D721Med (cell line): ENCODE measurements around the gene BAIAP2.
A peak's percentile ranks its signal among the peaks of the same experiment; 100 is the strongest.

Experiments
- DNase-seq: peaks from one replicate; pipeline ENCODE4 v3.0.0; 2011; ENCODE audit warnings: low spot score; ENCODE audit not compliant: insufficient read length
- FAIRE-seq: peaks from 2 replicates; lab custom pipeline; 2011; peaks lifted over from hg19 to GRCh38; lab: Jason Lieb, UNC
- TF ChIP-seq, protein P1 (sequence below): IDR thresholded peaks from 2 replicates; pipeline ENCODE4 v1.5.1; 2012; ENCODE audit warnings: mild to moderate bottlenecking, control low read depth; ENCODE audit not compliant: insufficient read depth; ENCODE audit errors: missing control alignments

Gene BAIAP2

GRCh38 chr17:81118308-81119221, 83.6 kb downstream of the BAIAP2 start:
- FAIRE-seq: no peak
- DNase-seq: no peak
- TF ChIP-seq, protein P1, sequence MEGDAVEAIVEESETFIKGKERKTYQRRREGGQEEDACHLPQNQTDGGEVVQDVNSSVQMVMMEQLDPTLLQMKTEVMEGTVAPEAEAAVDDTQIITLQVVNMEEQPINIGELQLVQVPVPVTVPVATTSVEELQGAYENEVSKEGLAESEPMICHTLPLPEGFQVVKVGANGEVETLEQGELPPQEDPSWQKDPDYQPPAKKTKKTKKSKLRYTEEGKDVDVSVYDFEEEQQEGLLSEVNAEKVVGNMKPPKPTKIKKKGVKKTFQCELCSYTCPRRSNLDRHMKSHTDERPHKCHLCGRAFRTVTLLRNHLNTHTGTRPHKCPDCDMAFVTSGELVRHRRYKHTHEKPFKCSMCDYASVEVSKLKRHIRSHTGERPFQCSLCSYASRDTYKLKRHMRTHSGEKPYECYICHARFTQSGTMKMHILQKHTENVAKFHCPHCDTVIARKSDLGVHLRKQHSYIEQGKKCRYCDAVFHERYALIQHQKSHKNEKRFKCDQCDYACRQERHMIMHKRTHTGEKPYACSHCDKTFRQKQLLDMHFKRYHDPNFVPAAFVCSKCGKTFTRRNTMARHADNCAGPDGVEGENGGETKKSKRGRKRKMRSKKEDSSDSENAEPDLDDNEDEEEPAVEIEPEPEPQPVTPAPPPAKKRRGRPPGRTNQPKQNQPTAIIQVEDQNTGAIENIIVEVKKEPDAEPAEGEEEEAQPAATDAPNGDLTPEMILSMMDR: no peak

DNA sequence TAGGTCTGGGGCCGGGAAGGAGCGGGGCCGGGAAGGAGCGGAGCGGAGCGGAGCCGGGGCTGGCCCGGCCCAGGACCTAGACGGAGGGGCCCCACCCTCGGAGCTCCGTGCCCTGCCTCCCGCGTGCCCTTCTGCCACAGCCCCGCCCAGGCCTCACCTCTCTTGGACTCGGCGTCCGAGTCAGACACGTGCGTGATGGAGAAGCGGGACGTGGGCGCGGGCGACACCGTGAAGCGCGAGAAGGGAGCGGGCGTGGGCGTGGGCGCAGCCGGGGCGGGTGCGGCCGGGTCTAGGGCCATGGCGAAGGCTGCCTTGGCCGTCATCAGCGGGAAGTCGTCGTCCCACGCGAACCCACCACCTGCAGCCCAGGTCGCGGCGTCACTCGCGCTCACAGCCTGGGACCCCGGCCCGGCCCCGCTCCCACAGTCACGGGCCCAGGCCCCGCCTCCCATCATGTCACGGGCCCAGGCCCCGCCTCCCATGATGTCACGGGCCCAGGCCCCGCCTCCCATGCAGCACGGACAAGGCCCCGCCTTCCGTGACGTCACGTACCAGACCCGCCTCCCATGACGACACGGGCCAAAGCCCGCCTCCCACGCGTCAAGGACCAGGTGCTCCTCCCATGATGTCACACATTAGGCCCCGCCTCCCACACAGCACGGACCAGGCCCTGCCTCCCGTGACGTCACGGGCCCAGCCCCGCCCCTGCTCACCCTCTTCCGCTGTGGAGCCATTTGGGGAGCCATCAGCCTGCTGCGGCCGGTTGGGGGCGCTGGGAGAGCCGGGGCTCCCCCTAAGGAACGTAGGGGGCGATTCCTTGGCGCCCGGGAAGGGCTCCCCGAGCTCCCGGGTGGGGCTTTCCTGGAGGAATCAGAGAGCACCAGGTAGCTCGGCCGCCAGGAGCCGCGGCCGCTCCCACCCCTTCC, 84.5 kb downstream of the BAIAP2 start:
- DNase-seq (peak; percentile 72), FAIRE-seq (no peak)
- TF ChIP-seq, protein P1: no peak

GRCh38 chr17:81120149-81120484, 85.2 kb downstream of the BAIAP2 start:
- DNase-seq (no peak), FAIRE-seq (no peak)
- TF ChIP-seq, protein P1: no peak

DNA sequence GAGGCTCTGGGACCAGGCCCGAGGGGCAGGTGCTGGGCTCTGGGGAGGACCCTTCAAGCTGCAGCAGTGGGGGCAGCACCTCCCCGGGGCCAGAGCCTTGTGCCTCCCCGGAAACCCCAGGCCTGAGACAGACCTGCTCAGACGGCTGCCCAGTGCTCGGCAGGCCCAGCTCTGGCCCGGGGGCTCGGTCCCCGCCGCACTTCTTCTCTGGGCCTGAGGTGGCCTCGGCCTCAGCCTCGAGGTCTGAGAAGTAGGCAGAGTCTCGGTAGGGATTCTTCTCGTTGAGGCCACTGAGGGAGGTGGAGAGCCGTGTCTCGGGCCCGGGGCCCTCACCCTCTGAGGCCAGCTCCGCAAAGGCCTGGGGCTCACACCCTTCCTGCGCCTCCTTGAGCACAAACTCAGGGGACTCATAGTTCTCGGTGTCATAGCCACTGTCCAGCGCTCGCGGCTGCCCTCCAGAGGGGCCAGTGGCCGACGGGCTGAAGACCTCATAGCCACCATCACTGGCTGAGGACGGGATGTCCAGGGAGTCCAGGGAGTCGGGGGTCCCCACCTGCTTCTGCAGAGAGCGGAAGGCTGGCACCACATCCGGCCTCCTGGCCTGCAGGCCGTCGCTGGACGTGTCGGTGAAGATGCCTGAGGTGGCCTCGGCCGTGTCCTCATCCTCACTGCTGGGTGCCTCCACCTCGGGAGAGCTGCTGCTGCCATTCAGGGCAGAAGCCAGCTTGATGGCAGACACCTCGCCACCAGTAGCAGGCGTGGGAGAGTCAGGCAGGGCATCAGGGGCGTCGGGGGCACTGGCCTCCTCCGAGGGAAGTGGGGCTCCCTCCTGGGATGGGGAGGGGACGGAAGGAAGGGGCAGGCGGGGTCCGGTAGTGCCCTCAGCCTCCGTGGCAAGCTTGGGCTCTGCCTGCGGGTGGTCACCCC, 86.0 kb downstream of the BAIAP2 start:
- TF ChIP-seq, protein P1: no peak
- FAIRE-seq (no peak), DNase-seq (no peak)

DNA sequence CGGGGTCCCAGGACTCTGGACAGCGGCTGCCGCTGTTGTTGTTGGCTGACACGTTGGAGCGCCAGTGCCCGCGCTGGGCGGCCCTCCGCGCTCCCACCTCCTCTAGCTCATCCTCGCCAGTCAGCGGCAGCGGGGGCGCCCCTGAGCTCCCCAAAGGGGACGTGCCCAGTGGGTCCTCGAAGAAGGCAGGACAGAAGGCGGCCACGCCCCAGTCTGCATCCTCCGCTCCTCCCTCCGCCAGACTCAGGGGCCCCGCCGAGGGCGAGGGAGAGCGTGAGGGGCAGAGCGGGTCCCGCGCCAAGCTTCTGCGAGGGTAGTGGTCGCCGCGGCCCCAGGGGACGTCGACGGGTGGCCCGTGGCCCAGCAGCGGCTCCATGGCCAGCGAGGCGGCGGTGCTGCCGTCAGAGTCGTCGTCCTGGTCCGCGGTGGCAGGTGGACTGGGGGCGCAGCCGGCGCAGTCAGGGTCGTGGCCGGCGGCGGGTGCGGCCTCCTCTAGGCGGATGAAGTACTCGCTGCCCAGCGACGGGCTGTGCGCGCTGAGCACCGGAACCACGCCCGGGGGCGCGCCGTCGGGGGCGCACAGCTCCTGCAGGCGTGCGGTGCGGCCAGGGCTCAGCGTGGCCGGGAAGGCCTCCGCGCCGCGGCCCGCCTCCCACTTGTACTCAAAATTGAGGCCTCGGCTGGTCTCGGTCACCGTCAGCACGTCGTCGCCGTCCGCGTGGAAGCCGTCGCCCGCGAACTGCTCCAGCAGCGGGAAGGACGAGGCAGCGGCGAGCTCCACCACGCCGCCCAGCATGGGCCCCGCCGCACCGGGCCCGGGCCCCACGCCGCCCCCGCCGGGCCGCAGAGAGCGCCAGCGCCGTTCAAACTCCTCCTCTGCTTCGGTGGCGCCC, 87.1 kb downstream of the BAIAP2 start:
- no peak for DNase-seq
- FAIRE-seq: no peak
- TF ChIP-seq, protein P1: no peak
